WTC11 (cell line): ENCODE data around the gene CDK17. TPM values are rescaled to one million over a fixed set of nuclear protein-coding genes. Genes with fewer than 3 reads are reported as not detected.
A peak's percentile ranks its signal among the peaks of the same experiment; 100 is the strongest.

Source experiments
- ATAC-seq: fragments of 200-7000 bp; cut with Tn5 transposase; 2 replicates; pipeline ENCODE4 v1.10.0; 2021; ENCODE audit warnings: mild to moderate bottlenecking, moderate library complexity
- CTCF ChIA-PET: fragments of 300-600 bp; sonication (Branson Sonifier 250); formaldehyde crosslinking; loops from one replicate; lab custom pipeline; 2021; ENCODE audit warnings: antibody characterized with exemption; lab: Charles Lee
- POLR2A ChIA-PET: fragments of 350-600 bp; sonication (Branson Sonifier 250); formaldehyde crosslinking; loops from one replicate; lab custom pipeline; 2021; ENCODE audit warnings: antibody characterized with exemption; lab: Charles Lee
- DNase-seq: peaks from one replicate; pipeline ENCODE4 v3.0.0; 2021; ENCODE audit warnings: low spot score
- H3K27ac Mint-ChIP-seq: 2 replicates; pipeline ENCODE4 v1.8.0; 2021; ENCODE audit warnings: mixed read lengths
- H3K27me3 Mint-ChIP-seq: 2 replicates; pipeline ENCODE4 v1.8.0; 2021; ENCODE audit warnings: low read depth, mild to moderate bottlenecking, moderate library complexity, mixed read lengths
- H3K36me3 Mint-ChIP-seq: 2 replicates; pipeline ENCODE4 v1.8.0; 2021; ENCODE audit warnings: mixed read lengths
- H3K4me1 Mint-ChIP-seq: 2 replicates; pipeline ENCODE4 v1.8.0; 2022; ENCODE audit warnings: mixed read lengths
- H3K4me3 Mint-ChIP-seq: 2 replicates; pipeline ENCODE4 v1.8.0; 2021; ENCODE audit warnings: mild to moderate bottlenecking, moderate library complexity, mixed read lengths
- H3K9me3 Mint-ChIP-seq: 2 replicates; pipeline ENCODE4 v1.8.0; 2021; ENCODE audit warnings: mixed read lengths
- EMX1 ChIP-seq: fragments of 250-450 bp; sonication (Bioruptor Pico); IDR thresholded peaks from 2 replicates; pipeline ENCODE4 v1.8.0; 2021; ENCODE audit warnings: mild to moderate bottlenecking
- total RNA-seq: library from RNA; stranded (reverse); gene quantifications from 3 replicates; pipeline ENCODE4 v1.2.3, GENCODE V29; 2021
- TF ChIP-seq, protein P1 (sequence below): sonication (generic); formaldehyde crosslinking; IDR thresholded peaks from 2 replicates; pipeline ENCODE4 v1.8.0; 2023; ENCODE audit warnings: mild to moderate bottlenecking, missing genetic modification reagents
- TF ChIP-seq, protein P2 (sequence below): fragments of 200-600 bp; IDR thresholded peaks from 2 replicates; pipeline ENCODE4 v1.8.0; 2022; ENCODE audit warnings: antibody characterized with exemption
- TF ChIP-seq, protein P3 (sequence below): sonication (generic); formaldehyde crosslinking; IDR thresholded peaks from 2 replicates; pipeline ENCODE4 v1.8.1; 2022; ENCODE audit warnings: missing genetic modification reagents, borderline replicate concordance
- TF ChIP-seq, protein P4 (sequence below): sonication (generic); formaldehyde crosslinking; IDR thresholded peaks from 2 replicates; pipeline ENCODE4 v1.8.0; 2022; ENCODE audit warnings: missing genetic modification reagents
- TF ChIP-seq, protein P5 (sequence below): fragments of 250-450 bp; sonication (Bioruptor Pico); IDR thresholded peaks from 2 replicates; pipeline ENCODE4 v2.1.2; 2022; ENCODE audit warnings: mild to moderate bottlenecking, moderate library complexity
- TF ChIP-seq, protein P6 (sequence below): sonication (generic); formaldehyde crosslinking; IDR thresholded peaks from 2 replicates; pipeline ENCODE4 v1.8.1; 2023; ENCODE audit warnings: mild to moderate bottlenecking, missing genetic modification reagents

The CDK17 gene
- total RNA-seq, 1 experiment from 2014 or later, result 20.0 TPM

DNA sequence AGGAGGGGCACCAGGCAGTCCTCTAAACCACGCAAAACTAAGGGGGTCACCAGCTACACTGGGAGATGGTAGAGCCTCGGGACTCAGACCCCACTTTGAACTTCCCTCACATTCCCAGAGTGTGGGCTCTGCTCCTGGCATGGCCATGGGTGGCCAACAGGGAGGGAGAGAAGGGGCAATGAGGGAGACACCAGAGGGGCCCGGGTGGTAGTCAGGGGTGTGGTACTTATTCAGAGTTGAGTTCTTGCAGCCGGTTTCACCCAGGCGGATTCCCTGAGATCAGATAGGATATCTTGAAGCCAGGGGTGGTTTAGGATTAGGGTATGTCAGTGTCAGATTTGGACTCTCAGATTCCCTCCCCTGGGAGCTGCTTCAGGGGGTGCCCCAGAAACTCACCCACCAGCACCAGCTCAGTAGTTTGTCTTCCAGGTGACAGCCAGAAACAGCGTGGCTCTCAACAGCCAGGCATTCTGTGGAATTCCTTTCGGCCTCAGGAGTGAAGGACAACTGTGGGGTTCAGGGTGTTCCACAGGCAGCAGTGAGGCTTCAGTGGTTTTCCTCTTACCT, 150.0 kb downstream of the CDK17 start (continued):
- TF ChIP-seq, protein P1, sequence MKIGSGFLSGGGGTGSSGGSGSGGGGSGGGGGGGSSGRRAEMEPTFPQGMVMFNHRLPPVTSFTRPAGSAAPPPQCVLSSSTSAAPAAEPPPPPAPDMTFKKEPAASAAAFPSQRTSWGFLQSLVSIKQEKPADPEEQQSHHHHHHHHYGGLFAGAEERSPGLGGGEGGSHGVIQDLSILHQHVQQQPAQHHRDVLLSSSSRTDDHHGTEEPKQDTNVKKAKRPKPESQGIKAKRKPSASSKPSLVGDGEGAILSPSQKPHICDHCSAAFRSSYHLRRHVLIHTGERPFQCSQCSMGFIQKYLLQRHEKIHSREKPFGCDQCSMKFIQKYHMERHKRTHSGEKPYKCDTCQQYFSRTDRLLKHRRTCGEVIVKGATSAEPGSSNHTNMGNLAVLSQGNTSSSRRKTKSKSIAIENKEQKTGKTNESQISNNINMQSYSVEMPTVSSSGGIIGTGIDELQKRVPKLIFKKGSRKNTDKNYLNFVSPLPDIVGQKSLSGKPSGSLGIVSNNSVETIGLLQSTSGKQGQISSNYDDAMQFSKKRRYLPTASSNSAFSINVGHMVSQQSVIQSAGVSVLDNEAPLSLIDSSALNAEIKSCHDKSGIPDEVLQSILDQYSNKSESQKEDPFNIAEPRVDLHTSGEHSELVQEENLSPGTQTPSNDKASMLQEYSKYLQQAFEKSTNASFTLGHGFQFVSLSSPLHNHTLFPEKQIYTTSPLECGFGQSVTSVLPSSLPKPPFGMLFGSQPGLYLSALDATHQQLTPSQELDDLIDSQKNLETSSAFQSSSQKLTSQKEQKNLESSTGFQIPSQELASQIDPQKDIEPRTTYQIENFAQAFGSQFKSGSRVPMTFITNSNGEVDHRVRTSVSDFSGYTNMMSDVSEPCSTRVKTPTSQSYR (CRISPR knock-in tag), result no peak
- TF ChIP-seq, protein P2, sequence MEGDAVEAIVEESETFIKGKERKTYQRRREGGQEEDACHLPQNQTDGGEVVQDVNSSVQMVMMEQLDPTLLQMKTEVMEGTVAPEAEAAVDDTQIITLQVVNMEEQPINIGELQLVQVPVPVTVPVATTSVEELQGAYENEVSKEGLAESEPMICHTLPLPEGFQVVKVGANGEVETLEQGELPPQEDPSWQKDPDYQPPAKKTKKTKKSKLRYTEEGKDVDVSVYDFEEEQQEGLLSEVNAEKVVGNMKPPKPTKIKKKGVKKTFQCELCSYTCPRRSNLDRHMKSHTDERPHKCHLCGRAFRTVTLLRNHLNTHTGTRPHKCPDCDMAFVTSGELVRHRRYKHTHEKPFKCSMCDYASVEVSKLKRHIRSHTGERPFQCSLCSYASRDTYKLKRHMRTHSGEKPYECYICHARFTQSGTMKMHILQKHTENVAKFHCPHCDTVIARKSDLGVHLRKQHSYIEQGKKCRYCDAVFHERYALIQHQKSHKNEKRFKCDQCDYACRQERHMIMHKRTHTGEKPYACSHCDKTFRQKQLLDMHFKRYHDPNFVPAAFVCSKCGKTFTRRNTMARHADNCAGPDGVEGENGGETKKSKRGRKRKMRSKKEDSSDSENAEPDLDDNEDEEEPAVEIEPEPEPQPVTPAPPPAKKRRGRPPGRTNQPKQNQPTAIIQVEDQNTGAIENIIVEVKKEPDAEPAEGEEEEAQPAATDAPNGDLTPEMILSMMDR, result no peak
- no peak for TF ChIP-seq EMX1

DNA sequence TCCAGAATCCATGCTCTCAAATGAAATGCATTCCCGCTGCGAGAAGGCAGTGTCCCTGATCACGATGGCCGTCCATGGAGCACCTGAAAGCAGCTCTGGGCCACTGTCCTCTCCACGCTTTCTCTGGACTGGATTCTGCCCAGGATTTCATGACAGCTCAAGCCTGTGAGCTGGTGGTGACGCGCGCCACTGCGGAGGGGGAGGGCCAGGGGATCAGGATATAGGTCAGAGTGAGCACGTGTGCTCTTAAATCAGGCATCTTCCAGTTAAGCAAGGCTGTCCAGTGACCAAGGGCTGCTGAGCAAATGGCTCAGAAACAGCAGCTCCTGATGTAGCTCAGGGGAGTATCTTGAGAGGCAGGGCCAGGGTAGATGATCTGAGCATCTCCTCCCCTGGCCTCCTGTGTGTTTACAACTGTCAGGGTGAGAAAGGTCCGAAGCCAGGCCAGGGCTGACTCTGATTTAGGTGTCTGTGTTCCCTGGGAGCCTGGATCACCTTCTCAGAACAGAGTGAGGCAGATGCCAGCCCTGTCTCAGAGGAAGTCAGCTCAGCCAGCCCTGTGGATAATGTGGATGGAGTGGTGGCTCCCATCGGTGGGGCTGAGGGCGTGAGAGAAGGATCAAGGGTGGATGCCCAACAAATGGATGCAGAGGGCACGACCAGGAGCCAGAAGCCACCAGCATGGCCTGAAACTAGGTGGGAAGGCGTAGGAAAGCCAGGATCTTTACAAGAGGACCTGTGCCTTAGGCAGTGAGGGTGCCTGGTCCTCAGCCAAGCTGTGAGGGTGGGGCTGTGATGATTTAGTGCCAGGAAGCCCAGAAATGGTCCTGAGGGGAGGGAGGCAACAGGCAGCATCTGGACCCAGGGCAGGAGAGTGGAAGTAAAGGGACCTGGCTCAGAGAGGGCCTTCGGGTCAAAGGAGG, 150.8 kb downstream of the CDK17 start:
- POLR2A ChIA-PET, result interaction anchor here (0.6 to 0.8 kb wide), 2 partner anchors 13 to 221 kb away, joined by 4 read pairs; no protein-coding TSS in a partner anchor
- no peak for DNase-seq
- TF ChIP-seq, protein P3, sequence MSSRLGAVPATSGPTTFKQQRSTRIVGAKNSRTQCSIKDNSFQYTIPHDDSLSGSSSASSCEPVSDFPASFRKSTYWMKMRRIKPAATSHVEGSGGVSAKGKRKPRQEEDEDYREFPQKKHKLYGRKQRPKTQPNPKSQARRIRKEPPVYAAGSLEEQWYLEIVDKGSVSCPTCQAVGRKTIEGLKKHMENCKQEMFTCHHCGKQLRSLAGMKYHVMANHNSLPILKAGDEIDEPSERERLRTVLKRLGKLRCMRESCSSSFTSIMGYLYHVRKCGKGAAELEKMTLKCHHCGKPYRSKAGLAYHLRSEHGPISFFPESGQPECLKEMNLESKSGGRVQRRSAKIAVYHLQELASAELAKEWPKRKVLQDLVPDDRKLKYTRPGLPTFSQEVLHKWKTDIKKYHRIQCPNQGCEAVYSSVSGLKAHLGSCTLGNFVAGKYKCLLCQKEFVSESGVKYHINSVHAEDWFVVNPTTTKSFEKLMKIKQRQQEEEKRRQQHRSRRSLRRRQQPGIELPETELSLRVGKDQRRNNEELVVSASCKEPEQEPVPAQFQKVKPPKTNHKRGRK, result no peak
- TF ChIP-seq, protein P4, sequence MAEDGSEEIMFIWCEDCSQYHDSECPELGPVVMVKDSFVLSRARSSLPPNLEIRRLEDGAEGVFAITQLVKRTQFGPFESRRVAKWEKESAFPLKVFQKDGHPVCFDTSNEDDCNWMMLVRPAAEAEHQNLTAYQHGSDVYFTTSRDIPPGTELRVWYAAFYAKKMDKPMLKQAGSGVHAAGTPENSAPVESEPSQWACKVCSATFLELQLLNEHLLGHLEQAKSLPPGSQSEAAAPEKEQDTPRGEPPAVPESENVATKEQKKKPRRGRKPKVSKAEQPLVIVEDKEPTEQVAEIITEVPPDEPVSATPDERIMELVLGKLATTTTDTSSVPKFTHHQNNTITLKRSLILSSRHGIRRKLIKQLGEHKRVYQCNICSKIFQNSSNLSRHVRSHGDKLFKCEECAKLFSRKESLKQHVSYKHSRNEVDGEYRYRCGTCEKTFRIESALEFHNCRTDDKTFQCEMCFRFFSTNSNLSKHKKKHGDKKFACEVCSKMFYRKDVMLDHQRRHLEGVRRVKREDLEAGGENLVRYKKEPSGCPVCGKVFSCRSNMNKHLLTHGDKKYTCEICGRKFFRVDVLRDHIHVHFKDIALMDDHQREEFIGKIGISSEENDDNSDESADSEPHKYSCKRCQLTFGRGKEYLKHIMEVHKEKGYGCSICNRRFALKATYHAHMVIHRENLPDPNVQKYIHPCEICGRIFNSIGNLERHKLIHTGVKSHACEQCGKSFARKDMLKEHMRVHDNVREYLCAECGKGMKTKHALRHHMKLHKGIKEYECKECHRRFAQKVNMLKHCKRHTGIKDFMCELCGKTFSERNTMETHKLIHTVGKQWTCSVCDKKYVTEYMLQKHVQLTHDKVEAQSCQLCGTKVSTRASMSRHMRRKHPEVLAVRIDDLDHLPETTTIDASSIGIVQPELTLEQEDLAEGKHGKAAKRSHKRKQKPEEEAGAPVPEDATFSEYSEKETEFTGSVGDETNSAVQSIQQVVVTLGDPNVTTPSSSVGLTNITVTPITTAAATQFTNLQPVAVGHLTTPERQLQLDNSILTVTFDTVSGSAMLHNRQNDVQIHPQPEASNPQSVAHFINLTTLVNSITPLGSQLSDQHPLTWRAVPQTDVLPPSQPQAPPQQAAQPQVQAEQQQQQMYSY (CRISPR knock-in tag), result peak; percentile 66
- TF ChIP-seq, all 79 proteins: peak for 1
- Mint-ChIP-seq H3K9me3 (no peaks in the 10 kb centered on the region), H3K36me3 (peaks cover 29% of the 10 kb centered on the region), H3K27ac (0 out of 2 replicates have a peak overlapping the region, but pooled peaks have one; percentile 10), H3K27me3 (no peaks in the 10 kb centered on the region), H3K4me1 (no peaks in the 10 kb centered on the region), H3K4me3 (no peak overlapping the region)
- CTCF ChIA-PET, result no interaction called here
- no peak for ATAC-seq

DNA sequence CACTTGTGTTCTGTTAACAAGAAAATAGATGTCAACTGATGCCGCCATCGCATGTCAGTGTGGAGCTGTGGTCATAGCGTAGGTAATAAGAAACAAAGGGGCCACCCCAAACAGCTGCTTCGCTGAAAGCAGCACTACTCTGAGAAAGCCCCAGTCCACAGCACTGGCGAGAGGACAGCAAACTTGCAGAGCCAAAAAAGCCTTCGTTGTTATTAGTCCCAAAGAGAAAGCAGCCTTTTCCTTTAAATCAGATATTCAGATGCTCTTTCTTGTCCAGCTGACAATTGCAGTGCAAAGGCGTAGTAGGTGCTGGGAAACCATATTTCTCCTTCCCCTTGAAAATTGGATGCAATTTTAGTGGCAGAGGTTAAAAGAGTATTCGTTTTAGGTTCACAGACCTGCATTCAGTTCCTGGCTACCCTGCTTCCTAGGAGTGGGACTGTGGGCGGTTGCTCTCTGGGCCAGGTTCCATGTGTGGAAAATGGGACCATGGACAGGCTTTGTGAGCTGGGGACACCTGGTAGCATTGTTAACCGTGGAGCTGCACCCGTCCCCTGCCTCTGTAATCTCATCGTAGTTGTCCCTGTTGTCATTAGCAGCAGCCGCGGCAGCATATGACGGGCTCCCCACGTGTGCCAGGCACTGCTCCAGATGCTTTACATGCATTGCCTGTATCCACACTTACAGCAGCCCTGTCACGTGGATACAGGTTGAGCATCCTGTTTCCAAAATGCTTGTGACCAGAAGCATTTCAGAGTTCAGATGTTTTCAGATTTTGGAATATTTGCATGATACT, 151.9 kb downstream of the CDK17 start:
- no peaks in the 10 kb centered on the region for H3K27me3 Mint-ChIP-seq
- ATAC-seq (no peak), DNase-seq (no peak)
- ChIA-PET POLR2A (interaction anchor here (0.6 kb wide), 1 partner anchor 14 kb away, joined by 4 read pairs; no protein-coding TSS in a partner anchor), CTCF (no interaction called here)
- TF ChIP-seq, protein P5, sequence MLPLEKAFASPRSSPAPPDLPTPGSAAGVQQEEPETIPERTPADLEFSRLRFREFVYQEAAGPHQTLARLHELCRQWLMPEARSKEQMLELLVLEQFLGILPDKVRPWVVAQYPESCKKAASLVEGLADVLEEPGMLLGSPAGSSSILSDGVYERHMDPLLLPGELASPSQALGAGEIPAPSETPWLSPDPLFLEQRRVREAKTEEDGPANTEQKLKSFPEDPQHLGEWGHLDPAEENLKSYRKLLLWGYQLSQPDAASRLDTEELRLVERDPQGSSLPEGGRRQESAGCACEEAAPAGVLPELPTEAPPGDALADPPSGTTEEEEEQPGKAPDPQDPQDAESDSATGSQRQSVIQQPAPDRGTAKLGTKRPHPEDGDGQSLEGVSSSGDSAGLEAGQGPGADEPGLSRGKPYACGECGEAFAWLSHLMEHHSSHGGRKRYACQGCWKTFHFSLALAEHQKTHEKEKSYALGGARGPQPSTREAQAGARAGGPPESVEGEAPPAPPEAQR, result no peak
- TF ChIP-seq, protein P6, sequence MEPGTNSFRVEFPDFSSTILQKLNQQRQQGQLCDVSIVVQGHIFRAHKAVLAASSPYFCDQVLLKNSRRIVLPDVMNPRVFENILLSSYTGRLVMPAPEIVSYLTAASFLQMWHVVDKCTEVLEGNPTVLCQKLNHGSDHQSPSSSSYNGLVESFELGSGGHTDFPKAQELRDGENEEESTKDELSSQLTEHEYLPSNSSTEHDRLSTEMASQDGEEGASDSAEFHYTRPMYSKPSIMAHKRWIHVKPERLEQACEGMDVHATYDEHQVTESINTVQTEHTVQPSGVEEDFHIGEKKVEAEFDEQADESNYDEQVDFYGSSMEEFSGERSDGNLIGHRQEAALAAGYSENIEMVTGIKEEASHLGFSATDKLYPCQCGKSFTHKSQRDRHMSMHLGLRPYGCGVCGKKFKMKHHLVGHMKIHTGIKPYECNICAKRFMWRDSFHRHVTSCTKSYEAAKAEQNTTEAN (CRISPR knock-in tag), result no peak
- H3K4me3 Mint-ChIP-seq, result no peak overlapping the region
- H3K36me3 Mint-ChIP-seq, result peaks cover 29% of the 10 kb centered on the region
- H3K4me1 Mint-ChIP-seq, result no peaks in the 10 kb centered on the region
- H3K27ac Mint-ChIP-seq, result no peak overlapping the region
- H3K9me3 Mint-ChIP-seq, result no peaks in the 10 kb centered on the region
